NCI-H1092 (cell line): ENCODE results near the gene CNBD2.
A peak's percentile ranks its signal among the peaks of the same experiment; 100 is the strongest.
"Not testable (repeated sequence)": the region's sequence is repeated elsewhere in the genome, so short reads cannot be mapped to it uniquely, and the experiment has no call there.

Experiments
- DNase-seq: peaks from one replicate; lab custom pipeline; 2025; lab: John Stamatoyannopoulos, UW

The CNBD2 gene

DNA sequence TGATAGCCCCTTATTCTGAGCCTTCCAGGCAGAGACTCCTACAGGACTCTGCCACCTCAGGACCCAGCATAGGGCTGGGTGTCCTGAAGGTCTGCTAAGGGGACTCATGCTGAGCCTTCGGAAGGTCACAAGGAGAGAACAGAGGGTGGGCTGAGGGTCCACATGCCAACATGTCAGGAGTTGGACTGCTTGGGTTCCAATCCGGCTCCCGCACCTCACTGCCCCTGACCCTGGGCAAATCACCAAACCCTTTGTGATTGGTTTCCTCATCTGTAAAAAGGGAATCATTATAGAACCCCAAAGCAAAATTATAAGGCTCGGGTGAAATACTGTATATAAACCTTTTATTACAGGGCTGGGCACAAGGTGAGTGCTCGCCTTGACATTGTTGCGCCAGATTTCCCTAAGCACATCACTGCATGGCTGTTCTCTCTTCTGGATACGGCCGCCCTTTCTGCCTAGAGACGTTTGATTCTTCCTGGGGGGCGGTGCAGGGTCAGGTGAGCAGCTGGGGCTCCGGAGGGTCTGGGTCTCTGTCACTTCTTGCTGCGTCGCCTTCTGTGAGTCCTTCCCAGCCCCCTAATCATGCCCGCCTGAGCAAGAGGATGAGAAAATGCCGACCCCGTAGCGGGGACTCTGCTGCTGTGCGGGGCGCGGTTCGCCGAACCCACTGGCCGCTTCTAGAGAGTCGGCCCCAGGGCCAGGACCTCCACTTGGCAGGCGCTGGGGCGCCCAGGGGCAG lies 95.7 kb downstream of the CNBD2 start:
- peak; percentile 51 for DNase-seq

GRCh38 chr20:36064658-36065426 lies 96.5 kb downstream of the CNBD2 start:
- DNase-seq, result peak; percentile 89

GRCh38 chr20:36065427-36065998 lies 97.1 kb downstream of the CNBD2 start:
- no peak for DNase-seq

DNA sequence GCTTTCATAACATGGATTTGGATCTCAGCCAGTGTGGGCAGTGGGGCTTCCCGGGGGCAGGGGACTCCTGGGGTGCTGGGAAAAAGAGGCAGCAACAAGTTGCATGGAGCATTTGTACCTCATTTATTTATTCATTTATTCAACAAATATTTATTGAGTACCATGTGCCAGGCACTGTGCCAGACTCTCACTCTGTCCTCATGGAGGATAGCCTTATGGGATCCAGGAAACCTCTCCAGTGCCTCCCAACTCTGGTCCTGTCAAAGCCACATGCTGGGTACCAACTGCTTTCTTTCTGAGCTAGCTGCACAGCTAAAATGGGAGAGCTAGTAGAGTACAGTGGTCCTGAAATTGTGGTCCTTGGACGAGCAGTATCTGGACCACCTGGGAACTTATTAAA lies 98.4 kb downstream of the CNBD2 start:
- peak; percentile 82 for DNase-seq

- not testable (repeated sequence) for DNase-seq
Observed at GRCh38 chr20:36068526-36068925, 100.1 kb downstream of the CNBD2 start.

DNA sequence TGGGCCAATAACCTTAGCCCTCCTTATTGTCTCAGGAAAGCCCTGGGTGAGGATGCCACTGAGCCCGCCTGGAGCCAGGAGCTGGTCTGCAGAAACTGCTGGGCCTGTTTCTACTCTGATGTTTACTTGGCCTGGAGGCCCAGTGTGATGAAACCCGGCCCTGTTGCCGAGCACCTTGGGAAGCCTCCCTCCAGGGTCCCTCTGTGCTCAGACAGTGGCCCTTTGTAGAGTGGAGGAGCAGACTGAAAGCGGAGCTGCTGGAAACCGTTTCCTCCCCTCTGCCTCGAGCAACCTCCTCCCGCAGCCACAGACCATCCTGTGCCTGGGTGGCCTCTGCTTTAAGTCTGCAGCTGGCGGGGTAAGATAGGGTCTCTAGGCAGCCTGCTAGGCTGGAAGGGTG lies 102.1 kb downstream of the CNBD2 start:
- DNase-seq, result no peak

DNA sequence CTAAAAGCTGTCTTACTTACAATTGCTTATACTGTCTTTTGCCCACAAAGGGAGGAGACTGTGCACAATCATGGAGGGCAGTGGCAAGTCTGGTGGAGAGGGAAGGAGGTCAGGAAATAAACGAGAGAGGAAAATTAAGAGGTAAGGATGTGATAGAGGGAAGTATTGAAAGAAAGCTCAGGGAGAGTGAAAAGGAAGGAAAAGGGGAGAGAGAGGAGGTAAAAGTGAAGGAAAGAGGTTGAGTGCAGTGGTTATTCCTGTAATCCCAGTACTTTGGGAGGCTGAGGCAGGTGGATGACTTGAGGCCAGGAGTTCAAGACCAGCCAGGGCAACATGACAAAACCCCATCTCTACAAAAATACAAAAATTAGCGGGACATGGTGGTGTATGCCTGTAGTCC lies 103.5 kb downstream of the CNBD2 start:
- no peak for DNase-seq

- no peak for DNase-seq
Observed at GRCh38 chr20:36074983-36075382, 106.6 kb downstream of the CNBD2 start.

- not testable (repeated sequence) for DNase-seq
Observed at GRCh38 chr20:36077762-36078161, 109.4 kb downstream of the CNBD2 start.

GRCh38 chr20:36079486-36079885 lies 111.1 kb downstream of the CNBD2 start:
- DNase-seq, result no peak

- DNase-seq, result not testable (repeated sequence)
Observed at GRCh38 chr20:36079984-36080383, 111.6 kb downstream of the CNBD2 start.
